GM12873 (cell line): ENCODE results near the gene GTPBP4.

ENCODE experiments used
- TF ChIP-seq, protein P1 (sequence below): IDR thresholded peaks from 2 replicates; pipeline ENCODE4 v1.5.1; 2012; ENCODE audit warnings: low read depth, mild to moderate bottlenecking, moderate library complexity, low read length, control low read depth; ENCODE audit not compliant: insufficient read depth; ENCODE audit errors: missing control alignments

GTPBP4 gene

GRCh38 chr10:992467-992866 lies 4.2 kb downstream of the GTPBP4 start:
- TF ChIP-seq, protein P1, sequence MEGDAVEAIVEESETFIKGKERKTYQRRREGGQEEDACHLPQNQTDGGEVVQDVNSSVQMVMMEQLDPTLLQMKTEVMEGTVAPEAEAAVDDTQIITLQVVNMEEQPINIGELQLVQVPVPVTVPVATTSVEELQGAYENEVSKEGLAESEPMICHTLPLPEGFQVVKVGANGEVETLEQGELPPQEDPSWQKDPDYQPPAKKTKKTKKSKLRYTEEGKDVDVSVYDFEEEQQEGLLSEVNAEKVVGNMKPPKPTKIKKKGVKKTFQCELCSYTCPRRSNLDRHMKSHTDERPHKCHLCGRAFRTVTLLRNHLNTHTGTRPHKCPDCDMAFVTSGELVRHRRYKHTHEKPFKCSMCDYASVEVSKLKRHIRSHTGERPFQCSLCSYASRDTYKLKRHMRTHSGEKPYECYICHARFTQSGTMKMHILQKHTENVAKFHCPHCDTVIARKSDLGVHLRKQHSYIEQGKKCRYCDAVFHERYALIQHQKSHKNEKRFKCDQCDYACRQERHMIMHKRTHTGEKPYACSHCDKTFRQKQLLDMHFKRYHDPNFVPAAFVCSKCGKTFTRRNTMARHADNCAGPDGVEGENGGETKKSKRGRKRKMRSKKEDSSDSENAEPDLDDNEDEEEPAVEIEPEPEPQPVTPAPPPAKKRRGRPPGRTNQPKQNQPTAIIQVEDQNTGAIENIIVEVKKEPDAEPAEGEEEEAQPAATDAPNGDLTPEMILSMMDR, result no peak

DNA sequence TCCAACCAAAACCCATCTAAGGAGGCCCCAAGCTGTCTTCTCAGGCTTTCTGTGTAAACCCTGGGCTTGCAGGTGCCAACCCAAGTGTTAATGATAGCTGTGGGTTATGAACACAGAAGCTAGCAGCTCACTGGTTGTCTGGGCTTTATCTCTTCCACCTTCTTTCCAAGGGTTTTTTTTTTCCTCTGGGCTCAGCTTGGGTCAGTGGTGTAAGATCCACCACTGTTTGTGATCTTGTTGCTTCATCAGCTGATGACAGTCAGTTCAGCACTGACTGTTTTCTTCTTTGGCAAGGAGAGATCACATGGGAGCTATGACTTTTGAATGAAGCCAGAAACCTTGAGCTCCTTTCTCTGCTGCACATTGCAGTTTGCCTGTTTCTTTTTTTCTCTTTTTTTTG lies 4.6 kb downstream of the GTPBP4 start:
- TF ChIP-seq, protein P1, result no peak

DNA sequence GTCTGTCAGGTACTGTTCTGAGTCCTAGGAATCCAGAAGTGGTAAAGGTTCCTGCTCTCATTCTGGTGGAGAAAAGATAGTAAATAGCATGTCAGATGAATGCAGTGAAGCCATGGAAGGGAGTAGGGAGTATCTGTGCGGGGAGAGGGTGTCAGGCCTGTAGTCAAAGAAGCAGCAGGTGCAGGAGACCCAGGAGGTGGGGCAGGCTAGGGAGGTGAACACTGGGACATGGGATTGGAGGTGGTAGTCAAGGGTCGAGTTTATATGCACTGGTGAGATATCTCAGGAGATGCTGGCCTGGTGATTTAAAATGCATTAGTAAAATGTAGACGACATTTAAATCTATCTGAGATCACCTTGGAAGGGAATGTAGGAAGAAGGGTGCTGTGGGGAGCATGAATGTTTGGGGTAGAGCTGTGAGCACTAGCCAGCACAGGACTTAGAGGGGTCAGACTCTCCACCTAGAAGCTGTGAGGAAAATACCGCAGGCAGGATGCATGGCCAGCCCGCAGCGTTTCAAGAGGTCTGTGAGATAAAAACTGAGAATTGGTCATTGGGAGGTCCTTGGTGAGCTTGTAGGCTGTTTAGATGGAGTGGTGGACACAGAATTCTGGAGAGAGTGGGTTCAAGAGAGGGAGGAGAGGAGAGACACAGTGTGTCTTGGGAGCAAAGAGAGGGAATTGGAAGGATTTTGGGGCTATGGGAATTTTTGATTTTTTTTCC lies 6.8 kb downstream of the GTPBP4 start:
- TF ChIP-seq, protein P1, result no peak

- TF ChIP-seq, protein P1, result no peak
Observed at GRCh38 chr10:995559-995926, 7.3 kb downstream of the GTPBP4 start.

- TF ChIP-seq, protein P1, result no peak
Observed at GRCh38 chr10:996031-996430, 7.8 kb downstream of the GTPBP4 start.

DNA sequence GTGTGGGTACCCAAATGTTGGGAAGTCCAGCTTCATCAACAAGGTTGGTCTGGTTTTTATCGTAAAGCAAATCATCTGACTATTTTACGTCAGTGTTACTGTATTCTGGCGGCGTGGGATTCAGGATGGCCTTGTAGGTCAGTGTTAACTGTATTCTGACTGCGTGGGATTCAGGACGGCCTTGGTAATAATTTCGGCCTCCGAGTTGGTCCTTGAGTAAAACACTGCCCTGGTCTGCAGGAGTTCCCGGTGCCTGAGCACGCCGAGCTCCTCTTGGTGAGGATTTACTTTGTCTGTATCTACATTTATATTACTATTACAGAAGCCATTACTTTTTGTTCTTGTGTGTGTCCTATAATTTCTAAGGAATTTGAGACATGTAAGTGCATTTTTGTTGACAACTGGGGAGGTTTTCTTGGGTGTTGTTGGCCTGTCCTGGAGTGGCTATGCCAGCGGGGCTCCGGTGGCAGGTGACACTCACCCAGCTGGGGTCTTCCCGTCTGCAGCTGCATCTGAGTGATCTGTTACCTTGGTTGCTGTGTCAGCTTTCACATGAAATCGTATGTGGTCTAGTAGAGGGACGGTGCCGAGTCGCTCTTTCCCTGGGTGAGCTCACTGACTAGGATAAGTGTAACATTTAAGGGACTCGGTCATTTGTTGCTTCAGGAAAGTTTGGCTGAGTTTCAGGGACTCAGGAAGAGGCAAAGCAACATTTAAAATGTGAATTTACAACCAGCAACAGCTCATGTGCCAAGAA lies 9.2 kb downstream of the GTPBP4 start:
- TF ChIP-seq, protein P1, result no peak

DNA sequence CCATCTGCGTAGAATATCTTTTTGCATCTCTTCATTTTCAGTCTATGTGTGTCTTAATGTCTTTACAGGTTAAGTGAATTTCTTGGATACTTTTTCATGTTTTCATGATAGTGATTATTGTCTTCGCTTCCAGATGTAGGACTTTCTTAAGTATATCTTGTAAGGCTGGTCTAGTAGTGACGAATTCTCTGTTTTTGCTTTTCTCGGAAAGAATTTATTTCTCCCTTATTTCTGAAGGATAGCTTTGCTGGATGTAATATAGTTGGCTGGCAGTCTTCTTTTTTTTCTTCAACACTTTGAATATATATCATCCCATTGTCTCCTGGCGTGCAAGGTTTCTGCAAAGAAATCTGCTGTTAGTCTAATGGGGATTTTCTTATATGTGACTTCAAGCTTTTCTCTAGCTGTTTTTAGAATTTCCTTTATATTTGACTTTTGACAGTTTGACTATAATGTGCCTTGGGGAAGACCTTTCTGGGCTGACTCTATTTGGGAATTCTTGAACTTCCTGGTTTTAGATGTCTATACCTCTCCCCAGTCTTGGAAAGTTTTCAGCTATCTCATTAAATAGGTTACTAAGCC lies 14.3 kb downstream of the GTPBP4 start:
- TF ChIP-seq, protein P1, result no peak
